T-helper 2 cell (primary cell): ENCODE results near the gene BAIAP2.

Source experiments
- DNase-seq, 5 experiments: peaks; one replicate each; pipeline versions ENCODE4 v3.0.0 to v3.0.0-alpha.2; 2012 to 2022

The BAIAP2 gene

DNA sequence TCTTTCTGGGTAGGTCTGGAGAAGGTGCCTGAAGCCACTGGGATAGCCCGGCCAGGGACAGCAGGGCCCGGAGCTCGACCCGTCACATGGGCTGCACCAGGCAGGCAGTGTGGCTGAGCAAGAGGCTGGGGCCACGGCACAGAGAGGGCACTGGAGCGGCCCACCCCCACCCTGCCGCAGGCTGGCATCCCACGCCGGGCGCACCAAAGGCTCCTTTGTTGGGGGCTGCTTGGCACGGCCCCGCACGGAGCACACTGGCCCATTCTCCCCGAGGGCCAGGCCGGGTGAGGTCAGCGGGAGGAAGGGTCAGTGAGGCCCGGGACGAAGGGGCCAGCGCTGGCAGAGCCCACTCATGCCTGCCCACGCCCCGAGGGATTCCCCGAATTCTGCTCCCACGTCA lies 93.8 kb downstream of the BAIAP2 start:
- no peak for DNase-seq

DNA sequence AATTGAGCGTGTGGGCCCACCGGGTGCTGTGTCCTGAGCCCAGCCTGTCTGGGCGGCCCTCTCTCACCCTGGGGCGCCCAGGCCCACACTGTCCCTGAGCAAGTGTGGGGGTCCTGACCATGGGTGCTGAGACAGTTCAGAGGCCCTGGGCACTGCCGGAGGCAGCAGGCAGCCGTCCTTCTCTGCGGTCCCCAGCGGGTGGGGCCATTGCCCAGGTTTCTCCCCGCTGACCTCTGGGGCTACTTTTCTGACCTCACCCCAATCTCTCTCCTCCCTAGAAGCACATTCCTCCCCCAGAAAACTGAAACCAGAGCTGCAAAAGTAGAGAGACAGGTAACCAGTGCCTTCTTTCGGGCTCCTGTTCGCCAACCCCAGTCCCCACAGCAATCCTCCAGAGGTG lies 94.3 kb downstream of the BAIAP2 start:
- no peak for DNase-seq

DNA sequence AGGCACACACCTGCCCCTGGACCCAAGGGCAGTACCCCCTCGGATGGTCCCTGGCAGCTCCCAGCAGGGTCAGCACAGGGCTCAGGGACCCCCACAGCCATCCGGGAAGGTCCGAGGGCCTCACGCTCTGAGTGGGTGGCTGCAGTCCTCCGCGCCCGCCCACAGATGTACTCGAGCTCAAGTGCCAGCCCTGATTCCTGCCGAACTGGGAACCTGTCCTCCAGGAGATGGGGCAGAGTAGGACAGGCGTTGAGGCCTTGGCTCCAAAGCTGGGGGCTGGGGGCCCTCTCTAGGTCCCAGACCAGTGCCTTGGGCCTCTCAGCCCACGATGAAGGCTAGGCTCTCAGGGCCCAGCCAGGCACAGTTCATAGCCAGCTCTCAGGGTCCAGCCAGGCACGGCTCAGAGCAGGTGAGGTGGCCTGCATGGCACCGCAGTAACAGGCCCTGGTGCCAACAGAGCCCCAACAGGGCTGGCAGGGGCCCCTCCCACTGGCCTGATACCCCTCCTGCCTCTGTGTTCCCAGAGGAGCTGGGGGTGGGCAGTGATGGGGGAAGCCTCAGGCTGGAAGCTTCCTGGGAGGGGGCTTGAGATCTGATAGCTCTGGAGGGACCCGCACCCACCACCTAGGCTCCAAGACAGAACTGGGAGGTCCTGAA lies 94.9 kb downstream of the BAIAP2 start:
- DNase-seq, result no peak

DNA sequence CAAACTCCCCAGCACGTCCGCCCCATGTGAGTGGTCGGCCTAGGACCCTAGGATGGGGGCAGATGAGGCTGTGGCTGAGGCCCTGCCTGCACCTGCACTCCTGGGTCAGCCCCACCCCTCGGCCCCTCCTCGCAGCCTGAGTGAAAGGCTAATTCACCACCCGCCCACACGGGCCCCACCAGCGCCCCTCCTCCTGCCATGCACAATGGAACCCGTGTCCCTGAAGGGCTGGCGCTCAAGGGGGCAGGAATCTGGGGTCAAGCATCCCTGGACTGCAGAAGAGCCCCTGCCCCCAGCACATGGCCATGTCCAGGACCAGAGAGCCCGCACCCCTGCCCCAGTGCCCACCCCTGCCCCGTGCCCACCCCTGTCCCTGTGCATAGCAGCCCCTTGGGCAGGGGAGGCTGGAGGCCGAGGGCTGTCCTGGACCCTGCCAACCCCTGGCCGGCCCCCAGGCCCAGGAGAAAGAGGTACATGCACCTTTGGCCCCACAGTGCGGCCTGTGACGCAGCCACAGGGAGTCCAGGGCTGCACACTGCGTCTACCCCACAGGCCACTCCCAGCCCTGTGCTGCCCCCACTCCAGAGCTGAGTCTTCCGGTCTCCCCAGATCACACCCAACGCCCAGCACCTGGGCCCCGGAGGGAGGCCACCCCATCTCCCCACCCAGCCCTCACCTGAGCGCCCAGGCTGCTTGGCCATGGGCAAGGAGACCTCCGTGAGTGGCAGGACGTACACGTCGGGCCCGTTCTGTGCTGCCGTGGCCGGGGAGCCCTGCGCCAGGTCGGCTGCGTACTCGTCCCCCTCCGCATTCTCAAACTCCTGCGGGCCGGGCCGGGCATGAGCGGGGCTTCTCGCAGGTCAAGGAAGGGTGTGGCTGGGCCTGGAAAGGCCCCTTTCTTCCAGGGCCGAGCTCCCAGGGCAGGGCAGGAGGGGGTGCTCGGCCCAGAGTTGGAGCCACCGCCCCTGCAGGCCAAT lies 95.7 kb downstream of the BAIAP2 start:
- no peak for DNase-seq

DNA sequence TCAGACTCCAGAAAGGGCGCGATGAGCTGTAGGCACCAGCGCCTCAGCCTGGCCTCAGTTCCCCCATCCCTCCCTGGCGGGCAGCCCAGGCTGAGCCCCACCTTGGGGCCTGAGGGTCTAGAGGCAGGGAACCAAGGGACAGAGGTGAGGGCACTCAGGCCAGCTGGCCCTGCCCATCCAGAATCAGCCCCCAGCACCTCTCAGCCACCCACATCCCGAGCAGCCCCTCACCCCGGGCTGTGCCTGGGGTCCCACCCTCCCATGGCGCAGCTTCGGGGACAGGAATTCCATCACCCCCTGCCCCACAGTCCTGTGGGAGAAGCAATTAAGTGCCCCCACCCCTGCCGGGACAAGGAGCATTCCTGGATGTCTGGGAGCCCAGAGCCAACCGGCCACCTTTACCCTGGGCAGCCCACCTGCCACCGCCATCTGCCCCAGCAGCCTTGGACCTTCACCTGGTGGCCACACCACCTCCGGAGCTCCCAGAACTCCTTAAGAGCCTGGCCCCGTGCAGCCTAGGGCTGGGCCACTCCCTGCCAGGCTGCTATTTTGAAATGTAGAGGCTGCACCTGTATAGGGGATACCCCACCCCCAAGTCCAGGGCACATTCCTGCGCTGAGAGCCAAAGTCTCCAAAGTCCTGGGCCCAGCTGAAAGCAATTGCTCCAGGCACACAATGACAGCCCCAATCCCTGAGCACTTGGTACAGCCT lies 96.7 kb downstream of the BAIAP2 start:
- no peak for DNase-seq

DNA sequence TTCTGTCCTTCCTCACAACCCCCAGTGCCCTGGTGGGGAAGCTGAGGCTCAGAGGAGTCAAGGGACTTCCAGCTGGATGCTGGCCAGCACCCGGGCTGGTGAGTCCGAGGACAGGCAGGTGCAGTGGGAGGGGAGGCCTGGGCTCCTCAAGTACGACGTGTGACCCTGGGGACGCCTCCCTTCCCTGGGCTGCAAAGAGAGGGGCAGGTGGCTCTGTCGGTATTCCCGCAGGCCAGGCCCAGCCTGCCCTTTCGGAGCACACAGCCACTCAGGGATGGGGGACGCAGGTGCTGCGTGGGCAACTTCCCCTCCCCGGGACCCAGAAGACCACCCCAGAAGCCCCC lies 97.2 kb downstream of the BAIAP2 start:
- no peak for DNase-seq

DNA sequence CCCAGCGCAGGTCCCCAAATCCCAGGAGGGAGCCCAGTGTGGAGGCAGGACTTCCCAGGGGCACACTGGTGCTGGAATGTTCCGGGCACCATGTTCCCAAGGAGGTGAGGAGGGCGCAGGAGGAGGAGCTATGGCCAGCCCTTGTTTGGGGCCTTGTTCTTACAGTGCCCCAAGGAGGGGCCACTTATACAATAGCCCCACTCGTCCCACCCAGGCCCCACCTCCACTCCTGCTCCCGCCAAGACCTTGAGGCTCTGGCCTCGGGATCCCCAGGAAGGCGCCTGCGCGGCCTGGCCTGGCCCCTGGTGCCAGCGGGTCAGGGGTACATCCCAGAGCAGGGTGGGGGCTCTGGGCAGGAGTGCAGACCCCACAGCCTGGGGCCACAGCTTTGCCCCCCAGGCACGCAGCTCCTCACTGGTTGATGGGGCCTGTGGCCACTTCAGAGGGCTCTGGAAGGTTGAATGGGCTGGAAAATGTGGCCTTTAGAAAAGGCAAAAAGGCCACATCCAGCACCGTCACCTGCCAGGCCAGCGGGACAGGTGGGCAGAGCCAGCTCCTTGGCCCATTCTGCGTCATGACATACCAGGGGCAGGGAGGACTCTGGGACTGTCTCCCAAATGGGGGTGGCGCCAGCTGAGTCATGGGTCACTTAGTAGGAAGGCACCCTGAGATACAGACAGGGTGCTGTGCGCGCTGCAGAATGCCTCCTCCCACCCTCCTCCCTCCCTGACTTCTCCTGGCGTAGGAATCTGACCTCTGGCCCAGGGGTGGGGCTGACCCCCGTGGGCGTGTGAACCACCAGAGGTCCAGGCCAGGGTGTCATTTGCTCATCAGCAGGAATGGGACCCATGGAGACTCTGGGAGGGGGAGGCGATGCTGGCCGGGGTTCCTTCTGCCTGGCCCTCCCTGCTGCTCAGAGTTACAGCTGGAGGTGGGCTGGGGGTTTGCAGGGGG lies 98.1 kb downstream of the BAIAP2 start:
- DNase-seq, result no peak

DNA sequence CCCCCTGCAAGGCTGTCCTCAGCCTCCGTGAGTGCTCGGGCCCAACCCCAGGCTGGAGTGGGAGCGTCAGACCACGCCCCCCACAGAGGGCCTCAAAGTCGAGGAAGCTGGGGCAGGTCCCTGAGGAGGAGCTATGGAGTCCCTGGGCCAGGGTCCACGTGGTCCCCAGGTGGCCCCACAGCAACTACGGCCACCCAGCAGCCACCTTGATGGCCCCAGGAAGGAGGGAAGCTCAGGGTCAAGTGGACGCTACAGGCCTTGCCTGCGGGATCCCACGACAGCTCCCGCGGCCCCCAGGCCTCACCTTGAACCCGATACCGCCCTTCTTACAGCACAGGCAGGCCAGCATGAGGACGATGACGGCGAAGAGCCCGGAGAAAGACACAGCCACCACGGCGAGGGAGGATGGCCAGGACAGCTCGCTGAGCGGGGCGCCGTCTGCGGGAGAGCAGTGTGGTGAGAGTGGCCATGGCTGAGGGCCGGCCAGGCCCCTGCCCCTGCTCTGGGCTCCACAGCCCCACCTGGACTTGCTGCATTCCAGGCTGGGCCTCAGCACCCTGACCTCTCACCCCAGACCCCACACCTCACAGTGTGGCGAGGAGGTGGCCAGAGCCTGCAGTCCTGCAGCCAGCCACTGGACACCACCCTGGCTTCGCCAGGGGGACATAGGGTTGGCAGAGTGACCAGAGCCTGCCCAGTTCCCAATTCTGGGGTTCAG lies 99.3 kb downstream of the BAIAP2 start:
- no peak for DNase-seq

DNA sequence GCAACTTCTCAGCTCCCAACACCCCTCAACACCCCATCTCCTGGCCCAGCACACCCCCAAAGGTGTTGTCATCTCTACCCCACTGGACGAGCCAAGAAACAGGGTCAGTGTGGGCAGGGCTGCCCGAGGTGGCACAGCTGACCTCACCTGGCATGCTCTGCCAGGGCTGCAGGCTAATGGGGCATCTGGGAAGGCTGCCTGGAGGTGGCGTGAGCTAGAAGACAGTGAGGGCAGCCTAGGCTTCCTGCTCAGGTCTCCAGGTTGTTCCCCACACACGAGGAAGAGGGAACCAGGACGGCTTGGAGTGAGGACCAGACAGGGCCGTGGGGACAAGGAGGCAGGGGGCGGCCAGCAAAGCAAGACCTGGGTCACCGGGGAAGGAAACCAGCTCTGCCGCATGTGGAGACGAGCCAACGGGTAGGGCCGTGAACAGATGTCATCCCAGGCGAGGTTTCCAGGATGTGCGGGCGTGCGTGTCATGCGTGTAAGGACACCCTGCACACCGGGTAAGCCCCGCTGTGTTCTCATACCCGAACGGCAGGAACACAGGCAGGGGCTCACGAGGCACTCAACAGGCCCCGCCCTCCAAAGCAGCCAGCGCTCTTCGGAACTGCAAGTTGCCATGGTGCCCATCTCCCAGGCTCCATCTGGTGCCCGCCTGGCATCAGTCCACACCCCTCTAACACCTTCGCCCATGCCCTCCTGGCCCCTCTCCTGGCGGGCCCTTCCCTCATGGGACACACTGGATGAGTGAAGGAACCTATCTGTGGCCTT lies 100.7 kb downstream of the BAIAP2 start:
- no peak for DNase-seq

DNA sequence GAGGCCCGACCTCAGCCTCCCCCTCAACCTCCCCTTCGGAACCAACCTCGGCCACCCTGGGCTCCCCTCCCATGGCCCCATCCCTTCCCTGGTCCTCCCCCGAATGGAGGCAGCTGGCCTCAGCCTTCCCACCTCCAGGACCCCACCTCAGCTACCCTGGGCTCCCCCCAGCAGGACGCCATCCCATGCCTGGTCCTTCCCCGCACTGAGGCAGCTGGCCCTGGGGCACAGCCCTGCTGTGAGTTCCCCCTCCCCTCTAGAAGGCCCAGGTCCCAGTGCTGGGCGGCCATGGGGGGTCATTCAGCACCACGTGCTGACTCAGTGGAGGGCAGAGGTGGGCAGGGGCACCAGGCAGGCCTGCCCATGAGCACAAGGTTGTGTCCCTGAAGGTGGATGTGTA lies 101.4 kb downstream of the BAIAP2 start:
- no peak for DNase-seq

DNA sequence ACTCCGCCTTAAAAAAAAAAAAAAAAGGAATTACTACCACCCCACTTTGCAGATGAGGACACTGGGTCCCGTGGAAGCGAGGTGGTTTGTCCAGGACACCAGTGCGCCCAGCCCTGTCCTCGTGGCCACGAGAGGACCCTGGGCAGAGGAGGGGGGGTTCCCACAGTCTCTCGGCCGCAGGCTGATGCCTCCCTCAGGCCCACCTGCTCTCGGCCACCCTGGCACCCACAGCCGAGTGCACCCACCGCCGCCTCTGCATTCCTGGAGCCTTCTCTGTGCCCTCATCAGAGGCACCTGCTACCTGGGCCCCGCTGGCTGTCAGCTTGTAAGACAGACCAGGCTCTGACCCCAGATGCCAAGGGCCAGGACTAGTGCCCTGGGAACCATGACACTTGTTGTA lies 102.3 kb downstream of the BAIAP2 start:
- no peak for DNase-seq

DNA sequence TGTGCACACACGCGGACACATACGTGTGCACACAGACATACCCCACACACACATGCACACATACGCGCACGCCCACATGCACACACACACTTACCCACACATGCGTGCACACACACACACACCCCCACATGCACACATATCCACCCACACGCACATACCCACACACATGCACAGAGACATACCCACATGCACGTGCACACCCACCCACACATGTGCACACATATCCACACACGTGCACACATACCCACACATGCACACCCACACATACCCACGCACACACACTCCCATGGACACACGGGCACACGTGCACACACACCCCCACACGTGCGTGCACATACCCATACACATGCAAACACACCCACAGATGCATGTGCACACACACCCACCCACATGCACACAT lies 103.1 kb downstream of the BAIAP2 start:
- no peak for DNase-seq

DNA sequence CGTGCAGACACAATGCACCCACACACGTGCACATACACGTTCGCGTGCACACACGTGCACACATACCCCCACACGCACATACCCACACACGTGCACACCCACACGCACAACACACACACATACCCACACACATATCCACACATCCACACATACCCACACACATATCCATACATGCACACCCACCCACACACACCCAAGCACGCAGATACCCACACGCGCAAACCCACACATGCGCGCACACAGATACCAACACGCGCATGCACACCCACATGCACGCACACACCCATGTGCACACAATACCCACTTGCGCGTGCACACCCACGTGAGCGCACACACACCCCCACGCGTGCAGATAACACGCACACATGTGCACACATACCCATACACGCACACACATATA lies 103.5 kb downstream of the BAIAP2 start:
- no peak for DNase-seq

DNA sequence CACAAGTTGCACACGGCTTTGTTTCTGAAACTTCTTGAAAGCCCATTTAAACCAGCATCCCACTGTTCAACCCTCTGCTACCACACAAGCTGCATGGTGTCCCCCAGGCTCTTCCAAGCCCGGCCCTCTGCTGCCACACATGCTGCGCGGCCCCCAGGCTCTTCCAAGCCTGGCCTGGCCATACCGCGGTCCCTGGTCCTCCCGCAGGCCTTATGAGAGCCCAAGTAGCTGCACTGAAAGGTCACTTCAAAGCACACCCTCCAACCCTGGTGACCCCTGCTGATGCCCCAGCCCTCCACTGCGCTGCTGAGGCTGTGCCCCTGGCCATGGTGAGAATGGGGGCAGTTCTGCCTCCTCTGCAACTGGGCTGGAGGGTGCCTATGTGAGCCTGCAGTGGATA lies 104.5 kb downstream of the BAIAP2 start:
- no peak for DNase-seq

DNA sequence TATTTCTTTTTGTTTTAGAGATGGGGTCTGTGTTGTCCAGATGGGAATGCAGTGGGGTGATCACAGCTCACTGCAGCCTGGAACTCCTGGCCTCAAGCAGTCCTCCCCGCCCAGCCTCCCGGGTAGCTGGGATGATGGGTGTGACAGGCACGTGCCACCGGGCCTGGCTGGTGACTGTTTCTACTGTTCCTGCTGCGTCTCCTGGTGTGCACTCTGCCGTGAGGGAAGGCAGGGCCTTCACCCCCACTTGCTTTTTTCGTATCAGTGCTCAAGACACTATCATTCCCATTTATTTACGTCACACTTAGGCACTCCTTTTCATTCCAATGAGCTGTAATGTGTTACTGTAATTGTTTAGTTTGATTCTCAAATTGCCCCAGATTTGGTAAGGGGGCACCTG lies 105.1 kb downstream of the BAIAP2 start:
- no peak for DNase-seq

DNA sequence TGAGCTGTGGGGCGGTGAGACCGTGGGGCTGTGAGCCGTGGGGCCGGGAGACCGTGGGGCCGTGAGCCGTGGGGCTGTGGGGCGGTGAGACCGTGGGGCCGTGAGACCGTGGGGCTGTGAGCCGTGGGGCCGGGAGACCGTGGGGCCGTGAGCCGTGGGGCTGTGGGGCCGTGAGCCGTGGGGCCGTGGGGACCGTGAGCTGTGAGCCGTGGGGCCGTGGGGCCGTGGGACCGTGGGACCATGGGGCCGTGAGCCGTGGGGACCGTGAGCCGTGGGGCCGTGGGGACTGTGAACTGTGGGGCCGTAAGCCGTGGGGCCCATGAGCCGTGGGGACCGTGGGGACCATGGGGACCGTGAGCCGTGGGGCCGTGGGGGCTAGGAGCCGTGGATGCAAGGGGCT lies 105.7 kb downstream of the BAIAP2 start:
- DNase-seq, result no peak

DNA sequence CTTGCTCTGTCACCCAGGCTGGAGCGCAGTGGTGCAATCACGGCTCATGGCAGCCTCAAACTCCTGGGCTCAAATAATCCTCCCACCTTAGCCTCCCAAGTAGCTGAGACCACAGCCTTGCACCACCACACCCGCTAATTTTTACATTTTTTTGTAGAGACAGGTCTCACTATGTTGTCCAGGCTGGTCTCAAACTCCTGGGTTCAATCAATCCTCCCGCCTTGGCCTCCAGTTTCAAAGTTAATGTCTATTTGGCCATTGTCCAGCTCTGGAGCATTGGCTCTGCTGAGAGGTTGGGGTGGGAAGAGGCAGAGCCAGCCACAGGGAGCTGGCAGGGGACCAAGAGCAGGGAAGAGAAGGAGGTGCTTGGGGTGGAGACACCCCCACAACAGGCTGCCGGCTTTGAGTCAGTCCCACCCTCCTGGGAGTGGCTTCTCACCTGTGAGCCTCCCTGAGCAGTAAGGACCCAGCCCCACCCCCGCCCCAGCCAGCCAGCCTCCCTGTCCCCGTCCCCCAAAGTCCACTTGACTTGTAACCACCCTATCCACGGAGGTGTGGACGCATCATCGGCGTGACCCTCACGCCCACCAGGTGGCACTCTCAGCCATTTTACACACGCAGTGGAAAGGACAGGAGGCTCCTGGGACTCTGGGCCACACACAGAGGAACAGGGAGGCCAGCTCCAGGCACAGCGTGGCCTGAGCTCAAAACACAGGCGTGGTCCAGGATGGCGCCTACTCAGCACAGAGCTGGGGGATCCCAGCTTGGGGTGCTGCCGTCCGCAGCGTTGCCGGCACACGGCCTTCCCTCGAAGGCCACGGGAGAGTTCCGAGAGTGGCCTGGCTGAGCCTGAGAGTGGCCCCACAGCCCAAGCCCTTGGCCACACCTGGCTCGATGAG lies 107.6 kb downstream of the BAIAP2 start:
- DNase-seq, result peak in 4 of 5 experiments; percentile 19 to 57 (median 36)

DNA sequence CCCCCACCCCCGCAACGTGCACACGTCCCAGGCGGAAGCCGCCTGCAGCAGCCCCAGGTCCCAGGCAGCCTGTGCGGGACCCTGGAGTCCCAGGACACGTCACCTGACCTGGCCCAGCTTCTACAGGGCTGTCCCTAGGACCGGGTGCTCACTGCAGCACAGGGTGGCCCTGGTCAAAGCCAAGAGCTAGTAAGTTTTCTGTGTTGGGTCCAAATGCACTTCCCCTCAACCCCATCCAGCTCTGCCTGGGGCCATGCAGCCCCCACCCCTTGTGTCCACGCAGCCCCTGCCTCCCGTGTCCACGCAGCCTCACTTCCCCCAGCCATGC lies 108.2 kb downstream of the BAIAP2 start:
- no peak for DNase-seq

DNA sequence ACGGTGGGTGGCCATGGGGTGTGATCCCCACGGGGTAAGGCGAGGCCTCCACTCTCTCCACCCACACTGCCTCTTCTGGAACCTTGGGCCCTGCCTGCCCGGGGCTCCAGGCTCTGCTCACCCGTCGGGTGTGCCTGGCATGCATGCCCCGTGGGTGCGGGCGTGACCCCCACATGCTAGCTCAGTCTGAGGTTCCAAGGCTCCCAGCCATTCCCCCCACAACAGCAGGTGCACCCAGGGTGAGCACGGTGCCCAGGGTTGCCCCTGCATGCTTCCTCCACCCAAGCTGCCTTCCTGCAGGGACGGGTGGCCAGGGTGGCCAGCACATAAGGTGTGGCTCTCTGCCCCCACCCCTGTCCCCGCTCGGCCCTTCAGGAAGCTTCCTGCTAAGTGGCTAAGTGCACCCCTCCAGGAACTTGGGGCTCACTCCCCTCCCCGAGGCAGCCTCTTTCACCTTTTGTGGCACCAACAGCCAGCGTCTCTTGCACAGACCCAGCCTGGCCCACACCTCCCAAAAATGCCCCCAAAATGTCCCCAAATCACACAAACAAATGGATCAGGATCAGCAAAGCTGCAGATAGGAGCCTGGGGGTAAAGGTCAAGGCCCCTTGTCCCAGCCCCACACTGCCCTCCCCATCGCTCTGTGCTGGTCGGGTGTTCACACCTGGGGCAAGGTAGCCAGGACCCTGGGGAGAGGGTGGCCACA lies 108.9 kb downstream of the BAIAP2 start:
- DNase-seq, result no peak
